HG03097 (cell line): Measurements from ENCODE around the gene PACS2.
"Not testable (repeated sequence)": the region's sequence is repeated elsewhere in the genome, so short reads cannot be mapped to it uniquely, and the experiment has no call there.

ENCODE experiments used
- ATAC-seq: cut with Tn5 transposase; IDR thresholded peaks from one replicate; pipeline ENCODE4 v1.9.1; 2021; ENCODE audit not compliant: unreplicated experiment, low FRiP score

PACS2 gene

GRCh38 chr14:105329411-105330150 lies 15.0 kb downstream of the PACS2 start:
- no peak for ATAC-seq

GRCh38 chr14:105330491-105330895 lies 15.9 kb downstream of the PACS2 start:
- ATAC-seq, result no peak

DNA sequence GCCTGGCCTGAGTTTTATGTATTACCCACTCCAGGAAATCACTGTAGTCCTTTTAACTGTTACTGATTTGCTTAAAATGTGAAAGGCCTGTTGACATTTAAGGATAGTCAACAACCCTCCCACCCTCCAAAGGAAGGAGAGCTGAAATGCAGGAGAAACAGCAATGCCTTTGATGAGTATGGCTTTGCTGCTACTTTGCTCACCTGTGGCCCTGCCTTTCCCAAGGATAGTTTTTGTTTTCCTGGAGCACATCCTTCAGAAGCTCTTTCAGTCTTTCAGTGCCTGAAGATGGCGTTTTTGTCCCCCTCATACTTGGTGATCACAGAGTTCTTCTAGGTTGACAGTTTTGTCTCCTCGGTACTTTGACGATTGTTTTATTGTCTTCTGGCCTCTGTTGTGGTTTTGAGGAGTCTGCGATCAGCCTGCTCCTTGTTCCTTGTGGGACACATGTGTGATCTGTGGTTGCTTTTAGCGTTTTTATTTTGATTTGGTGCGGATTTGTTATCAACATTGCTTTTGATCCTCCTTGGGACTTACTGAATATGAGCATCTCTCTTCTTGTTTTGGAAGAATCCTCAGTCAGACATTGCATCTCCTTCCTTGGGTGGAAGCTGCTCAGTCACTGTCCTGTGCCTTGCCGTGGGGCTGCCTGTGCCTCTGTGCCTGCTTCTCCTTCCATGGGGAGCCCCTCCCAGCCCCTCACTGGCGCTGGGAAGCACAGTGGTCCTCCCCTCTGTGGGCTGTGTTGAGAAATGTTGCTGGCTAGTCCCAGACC lies 17.2 kb downstream of the PACS2 start:
- ATAC-seq, result no peak

- ATAC-seq, result no peak
Observed at GRCh38 chr14:105332350-105332874, 17.9 kb downstream of the PACS2 start.

DNA sequence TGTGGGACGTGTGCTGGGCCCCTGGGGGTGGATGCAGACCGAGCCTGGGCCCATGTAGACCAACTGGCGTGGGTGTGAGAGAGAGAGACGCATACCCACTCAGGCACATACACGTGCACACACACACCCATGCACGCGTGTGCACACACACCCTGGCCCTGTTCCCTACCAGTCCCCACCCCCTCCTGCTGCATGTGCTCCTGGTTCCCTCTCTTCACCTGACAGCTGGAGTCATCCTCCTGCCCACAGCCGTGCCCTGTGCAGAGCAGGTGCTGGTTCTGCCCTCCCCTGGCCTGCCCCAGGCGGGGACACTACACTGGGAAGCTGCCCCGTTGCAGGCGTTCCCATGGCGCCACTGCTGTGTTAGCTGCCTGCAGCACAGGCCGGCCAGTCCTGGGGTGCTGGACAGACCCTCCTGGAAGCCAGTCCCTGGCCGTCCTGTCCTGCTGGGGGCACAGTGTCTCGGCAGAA lies 18.5 kb downstream of the PACS2 start:
- no peak for ATAC-seq

DNA sequence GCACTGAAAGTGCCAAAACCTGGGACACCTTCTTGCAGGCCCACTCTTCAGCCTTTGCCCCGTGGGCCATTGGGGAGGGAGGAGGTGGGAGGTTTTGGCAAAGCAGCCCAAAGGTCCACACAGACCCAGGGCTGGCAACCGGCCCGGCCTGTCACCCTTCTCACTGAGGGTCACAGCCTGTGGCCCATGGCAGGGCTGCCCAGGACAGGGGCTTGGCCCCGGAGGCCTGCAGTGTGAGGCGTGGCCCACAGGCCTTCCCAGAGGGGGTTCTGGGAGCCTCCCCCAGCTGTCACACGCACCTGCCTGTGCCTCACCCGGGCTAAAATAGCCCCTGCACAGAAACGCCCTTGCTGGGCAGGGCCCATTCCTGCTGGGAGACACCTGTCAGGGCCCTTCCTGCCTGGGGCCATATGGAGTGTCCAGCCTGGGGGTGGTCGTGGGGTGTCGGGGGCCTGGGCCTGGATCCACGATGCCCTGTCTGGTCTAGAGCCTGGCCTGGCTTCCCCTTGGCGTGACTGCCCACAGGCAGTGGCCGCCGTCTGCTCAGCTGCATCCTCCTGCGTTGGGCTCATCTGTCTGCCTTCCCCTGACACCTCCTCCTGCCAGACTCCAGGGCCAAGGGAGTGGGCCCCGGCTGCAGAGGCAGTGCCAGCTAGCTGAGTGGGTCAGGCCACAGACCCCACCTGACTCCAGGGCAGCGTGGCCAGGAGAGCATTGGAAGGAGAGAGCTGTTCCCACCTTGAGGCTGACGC lies 19.2 kb downstream of the PACS2 start:
- ATAC-seq, result no peak

DNA sequence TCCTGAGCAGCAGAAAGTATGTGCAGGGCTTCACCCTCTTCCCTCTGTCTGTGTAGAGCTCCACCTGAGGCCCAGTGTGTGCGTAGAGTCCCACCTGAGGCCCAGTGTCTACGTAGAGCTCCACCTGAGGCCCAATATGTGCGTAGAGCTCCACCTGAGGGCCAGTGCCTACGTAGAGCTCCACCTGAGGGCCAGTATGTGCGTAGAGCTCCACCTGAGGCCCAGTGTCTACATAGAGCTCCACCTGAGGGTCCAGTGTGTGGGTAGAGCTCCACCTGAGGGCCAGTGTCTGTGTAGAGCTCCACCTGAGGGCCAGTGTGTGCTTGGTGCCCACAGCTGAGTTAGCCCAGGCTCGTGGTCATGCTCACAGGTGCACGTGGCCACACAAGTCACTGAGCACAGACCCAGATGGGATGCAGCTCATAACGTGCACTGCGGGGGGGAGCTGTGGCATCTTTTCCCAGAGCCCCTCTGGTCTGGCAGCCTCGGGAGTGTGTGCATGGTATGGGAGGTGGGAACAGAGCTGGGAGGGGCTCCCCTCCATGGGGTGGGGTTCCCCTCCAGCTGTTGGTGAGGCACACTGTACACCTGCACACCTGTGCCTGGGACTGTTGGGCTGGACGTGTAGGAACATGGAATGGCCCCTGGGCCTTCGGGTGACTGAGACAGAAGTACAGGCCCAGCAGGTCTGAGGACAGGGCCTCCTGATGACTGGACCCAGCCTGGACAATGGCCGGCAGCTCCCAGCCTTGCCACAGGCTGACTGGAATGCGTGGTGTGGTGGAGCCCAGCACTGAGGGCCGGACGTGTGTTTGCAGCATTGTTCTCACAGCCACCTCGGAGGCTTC lies 20.1 kb downstream of the PACS2 start:
- ATAC-seq, result no peak

- not testable (repeated sequence) for ATAC-seq
Observed at GRCh38 chr14:105335231-105335542, 20.6 kb downstream of the PACS2 start.

GRCh38 chr14:105335735-105336476 lies 21.4 kb downstream of the PACS2 start:
- ATAC-seq, result no peak

DNA sequence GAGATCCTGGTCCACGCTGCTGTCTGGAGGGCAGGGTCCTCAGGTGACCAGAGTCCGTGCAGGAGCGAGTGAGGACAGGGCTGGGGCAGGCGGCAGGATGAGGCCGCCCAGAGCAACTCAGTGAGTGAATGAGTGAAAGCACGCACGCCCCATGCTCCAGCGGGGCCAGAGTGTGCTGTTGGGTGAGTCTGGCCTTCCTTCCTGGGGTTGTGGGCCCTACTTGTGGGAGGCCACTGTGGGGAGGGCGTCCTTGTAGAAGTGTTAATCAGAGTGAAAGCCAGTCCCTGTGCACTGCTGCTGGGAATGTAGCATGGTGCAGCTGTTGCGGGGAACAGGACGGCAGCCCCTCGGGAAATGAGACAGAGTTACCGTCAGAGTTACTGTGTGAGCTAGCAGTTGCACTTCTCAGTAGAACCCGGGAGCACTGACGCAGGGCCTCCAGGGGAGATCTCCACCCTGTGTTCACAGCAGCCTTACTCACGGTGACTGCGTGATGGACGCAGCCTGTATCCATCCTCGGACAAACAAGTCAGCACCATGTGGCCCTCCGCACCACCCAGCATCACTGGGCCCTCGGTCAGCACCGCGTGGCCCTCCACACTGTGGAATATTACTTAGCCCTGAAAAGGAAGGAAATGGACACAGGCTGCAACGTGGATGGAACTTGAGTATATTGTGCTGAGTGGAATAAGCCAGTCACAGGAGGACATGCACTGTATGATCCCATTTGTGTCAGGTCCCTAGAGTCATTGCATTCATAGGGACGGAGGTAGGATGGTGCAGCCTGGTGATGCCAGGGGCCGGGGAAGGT lies 22.1 kb downstream of the PACS2 start:
- ATAC-seq, result no peak

- no peak for ATAC-seq
Observed at GRCh38 chr14:105337433-105337832, 22.9 kb downstream of the PACS2 start.

DNA sequence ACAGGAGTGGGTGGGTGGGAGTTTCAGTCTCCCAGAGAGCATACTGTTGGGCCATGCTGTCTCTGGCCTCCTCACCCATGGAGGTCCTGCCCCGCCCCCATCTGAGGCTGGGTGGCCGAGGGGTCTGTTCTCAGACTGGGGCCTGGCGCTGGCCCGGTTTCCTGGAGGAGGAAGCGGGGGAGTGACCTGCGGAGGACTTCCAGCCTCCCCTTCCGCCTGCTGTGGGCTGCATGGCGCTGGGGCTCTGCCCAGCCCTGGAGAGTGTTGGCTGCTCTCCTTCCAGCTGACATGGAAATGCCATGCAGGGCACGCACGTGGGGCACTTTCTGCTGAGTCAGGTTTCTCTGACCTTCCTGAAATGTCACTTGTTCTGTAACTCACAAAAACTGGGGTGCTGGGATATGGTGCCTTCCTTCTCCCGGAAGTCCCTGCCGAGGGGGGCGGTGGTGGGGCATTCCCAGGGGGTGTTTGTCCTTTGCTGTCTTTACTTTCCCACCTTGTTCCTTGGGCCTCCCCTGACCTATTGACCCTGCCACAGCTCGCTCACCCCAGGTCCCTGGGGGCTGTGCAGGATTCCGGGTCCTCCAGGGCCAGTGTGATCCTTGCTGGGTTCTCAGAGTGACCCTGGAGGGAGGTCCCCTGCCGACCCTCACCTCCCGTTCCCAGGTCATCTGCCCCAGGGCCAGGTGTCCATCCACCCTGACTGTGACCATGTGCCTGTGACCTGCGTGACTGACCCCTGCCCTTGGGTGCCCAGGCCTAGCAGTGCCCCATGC lies 23.6 kb downstream of the PACS2 start:
- no peak for ATAC-seq

GRCh38 chr14:105340821-105341733 lies 26.5 kb downstream of the PACS2 start:
- no peak for ATAC-seq

DNA sequence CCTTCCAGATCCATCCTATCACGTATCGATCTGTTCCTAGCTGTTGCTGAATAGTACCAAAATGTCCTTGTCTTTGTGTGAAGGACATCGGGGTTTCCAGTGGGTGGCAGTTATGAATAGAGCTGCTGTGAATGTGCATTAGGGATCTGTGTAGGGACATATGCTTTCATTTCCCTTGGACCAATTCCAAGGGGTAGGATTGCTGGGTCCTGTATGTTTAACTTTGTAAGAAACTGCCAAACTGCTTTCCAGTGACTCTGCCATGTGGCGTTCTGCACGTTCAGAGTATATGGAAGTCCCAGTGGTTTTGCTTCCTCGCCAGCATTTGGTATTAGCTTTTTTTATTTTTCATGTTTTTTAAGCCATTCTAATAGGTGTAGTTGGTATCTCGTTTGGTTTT lies 28.6 kb downstream of the PACS2 start:
- ATAC-seq, result no peak

GRCh38 chr14:105346200-105346533 lies 31.6 kb downstream of the PACS2 start:
- no peak for ATAC-seq

- ATAC-seq, result no peak
Observed at GRCh38 chr14:105346876-105347586, 32.5 kb downstream of the PACS2 start.

- ATAC-seq, result no peak
Observed at GRCh38 chr14:105347587-105347968, 33.0 kb downstream of the PACS2 start.
